PC-3 (cell line): Measurements from ENCODE around the gene DTL.
A peak's percentile ranks its signal among the peaks of the same experiment; 100 is the strongest.

Experiments used
- CTCF ChIP-seq: fragments of 300-600 bp; sonication (generic); conservative IDR thresholded peaks from 2 replicates; pipeline ENCODE4 v1.5.1; 2017; ENCODE audit warnings: antibody characterized with exemption, low read depth, mild to moderate bottlenecking, low read length
- EZH2 ChIP-seq: fragments of 300-600 bp; sonication (generic); IDR thresholded peaks from one replicate; pipeline ENCODE4 v1.6.1; 2017; ENCODE audit warnings: antibody characterized with exemption, mild to moderate bottlenecking, low read length; ENCODE audit not compliant: unreplicated experiment

GRCh38 chr1:212035123-212035834, at the start of gene DTL, which contains the start of gene INTS7:
- no peak for TF ChIP-seq EZH2
- TF ChIP-seq CTCF: peak; percentile 98
